HEK293T (cell line): ENCODE data around the gene JPH4.

ENCODE experiments used
- CTBP1 ChIP-seq: fragments of 450-650 bp; IDR thresholded peaks from 2 replicates; pipeline ENCODE4 v1.6.1; 2016; ENCODE audit warnings: borderline replicate concordance
- FOXA1 ChIP-seq: fragments of 450-650 bp; IDR thresholded peaks from 2 replicates; pipeline ENCODE4 v1.6.1; 2016; ENCODE audit warnings: mild to moderate bottlenecking
- FOXM1 ChIP-seq: fragments of 450-650 bp; IDR thresholded peaks from 2 replicates; pipeline ENCODE4 v1.6.1; 2017; ENCODE audit warnings: mild to moderate bottlenecking, borderline replicate concordance
- NFRKB ChIP-seq: fragments of 450-650 bp; IDR thresholded peaks from 2 replicates; pipeline ENCODE4 v1.6.1; 2016; ENCODE audit warnings: mild to moderate bottlenecking, moderate library complexity
- ZNF384 ChIP-seq: fragments of 450-650 bp; IDR thresholded peaks from 2 replicates; pipeline ENCODE4 v1.6.1; 2016

DNA sequence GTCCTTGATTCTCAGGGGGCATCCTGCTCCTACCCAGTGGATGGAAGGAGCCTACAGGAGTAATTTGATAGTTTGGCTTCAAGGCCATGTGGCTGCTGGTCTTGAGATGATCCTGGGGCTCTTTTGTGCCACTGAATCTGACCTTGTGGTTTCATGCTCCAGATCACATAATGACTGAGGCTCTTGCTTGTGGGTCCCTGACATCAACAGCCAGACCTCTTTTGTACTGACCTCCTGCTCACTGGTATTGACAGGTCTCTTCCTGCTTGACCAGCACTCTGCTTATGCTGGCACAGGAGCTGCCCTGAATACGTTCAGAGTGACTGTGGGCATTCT lies 23.2 kb upstream of the JPH4 start:
- TF ChIP-seq CTBP1 (no peak), NFRKB (no peak), ZNF384 (no peak), FOXA1 (no peak), FOXM1 (no peak)
